A549 treated with CpdA at 1 μM for 4 hours (cell line): ENCODE results near the gene GNS. TPM values are rescaled to one million over a fixed set of nuclear protein-coding genes. Genes with fewer than 3 reads are reported as not detected.

Experiments used
- total RNA-seq: library from RNA; stranded (reverse); fragments of 200-300 nt; extraction: Qiagen RNA extraction; gene quantifications from 5 replicates; pipeline ENCODE4 v1.2.3, GENCODE V29; 2022; ENCODE audit warnings: low read depth

GNS gene
- 48.9 to 59.7 TPM (median 54.2 TPM) in 5 replicates for total RNA-seq

DNA sequence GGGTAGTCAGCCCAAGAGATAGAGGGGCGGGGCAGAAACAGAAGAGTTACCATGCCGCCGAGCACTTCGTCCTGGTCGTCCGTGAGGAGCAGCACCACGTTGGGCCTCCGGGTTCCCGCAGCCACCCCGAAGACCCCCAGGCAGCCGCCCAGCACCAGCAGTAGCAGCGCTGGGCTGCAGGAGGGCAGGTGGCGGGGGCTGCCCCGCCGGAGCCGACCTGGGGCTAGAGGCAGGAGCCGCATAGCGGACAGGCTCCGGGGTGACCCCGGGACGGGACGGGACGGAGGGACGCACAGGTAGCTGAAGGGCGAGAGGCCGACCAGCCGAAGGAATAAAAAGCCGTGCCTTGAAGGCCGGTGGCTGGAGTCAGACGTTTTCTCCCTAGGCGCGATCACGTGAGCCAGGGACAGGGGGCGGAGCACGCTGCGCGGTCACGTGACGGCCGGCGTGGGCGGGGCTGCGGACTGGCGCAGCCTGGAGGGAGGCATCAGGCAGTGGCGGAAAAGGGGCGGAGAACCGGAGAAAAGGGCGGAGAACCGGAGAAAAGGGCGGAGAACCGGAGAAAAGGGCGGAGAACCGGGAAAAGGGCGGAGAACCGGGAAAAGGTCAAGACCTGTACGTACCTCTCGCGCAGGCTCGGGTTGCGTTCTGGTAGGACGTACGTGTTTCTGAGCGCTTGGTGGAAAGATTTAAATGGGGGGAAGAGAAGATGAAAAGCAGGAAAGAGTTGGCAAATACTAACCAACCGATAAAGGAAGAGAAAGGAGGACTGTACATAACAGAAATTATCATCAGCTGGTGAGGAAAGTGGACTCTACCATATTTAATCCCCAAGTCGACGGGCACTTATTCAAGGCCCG, at the start of gene GNS:
GNS (minus strand) TSS at position 372 of the 860 bp plus-strand sequence; CDS start at position 242, 130 bp downstream.

Other genes with a start within 250 kb of the GNS start
- gene RASSF3, start 148.9 kb downstream of the GNS start, total RNA-seq: 29.7 to 34.9 TPM (median 32.5 TPM) in 5 replicates
- 1.8 to 2.5 TPM (median 2.0 TPM) in 5 replicates for gene TBC1D30, start 65.2 kb upstream of the GNS start, total RNA-seq